Epidermal melanocyte (primary cell): ENCODE results near the gene TXNDC8.
"Not testable (repeated sequence)": the region's sequence is repeated elsewhere in the genome, so short reads cannot be mapped to it uniquely, and the experiment has no call there.

ENCODE experiments used
- DNase-seq: peaks from one replicate; pipeline ENCODE4 v3.0.0; 2011; ENCODE audit warnings: low spot score; ENCODE audit not compliant: insufficient read length

The TXNDC8 gene

DNA sequence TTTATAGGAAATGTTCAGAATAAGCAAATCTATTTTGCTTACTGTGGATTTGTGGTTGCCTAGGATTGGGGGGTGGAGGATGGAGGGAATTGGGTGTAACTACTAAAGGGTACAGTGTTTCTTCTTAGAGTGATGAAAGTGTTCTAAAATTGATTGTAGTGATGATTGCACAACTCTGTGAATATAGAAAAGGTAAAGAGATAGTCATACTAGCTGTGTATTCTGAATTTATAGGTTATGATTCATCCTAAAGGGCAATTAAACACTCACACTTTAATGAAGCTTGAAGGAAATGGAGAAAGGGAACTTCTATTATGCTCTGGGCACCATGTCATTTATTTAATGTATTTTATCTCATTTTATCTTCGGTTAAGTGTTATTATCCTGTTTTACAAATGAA, 9.9 kb downstream of the TXNDC8 start:
- DNase-seq: no peak

DNA sequence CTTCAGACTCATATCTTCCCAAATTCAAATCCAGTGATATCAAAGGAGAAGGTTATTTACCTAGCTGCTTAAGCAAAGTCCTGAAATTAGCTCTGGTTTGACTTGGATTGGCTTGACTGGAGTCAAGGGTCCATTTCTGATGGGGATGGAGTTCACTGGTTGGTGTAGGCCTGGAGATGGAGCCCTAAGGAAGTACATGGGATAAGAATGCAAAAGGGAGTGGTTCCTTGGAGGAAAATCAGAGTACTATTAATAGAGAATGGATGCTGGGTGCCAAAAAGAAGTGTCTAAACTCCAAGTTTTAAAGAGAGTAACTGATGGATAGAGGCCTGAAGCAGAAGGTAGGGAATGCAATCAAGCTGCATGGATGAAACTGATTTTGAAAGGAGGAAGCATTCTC, 13.8 kb downstream of the TXNDC8 start:
- no peak for DNase-seq

DNA sequence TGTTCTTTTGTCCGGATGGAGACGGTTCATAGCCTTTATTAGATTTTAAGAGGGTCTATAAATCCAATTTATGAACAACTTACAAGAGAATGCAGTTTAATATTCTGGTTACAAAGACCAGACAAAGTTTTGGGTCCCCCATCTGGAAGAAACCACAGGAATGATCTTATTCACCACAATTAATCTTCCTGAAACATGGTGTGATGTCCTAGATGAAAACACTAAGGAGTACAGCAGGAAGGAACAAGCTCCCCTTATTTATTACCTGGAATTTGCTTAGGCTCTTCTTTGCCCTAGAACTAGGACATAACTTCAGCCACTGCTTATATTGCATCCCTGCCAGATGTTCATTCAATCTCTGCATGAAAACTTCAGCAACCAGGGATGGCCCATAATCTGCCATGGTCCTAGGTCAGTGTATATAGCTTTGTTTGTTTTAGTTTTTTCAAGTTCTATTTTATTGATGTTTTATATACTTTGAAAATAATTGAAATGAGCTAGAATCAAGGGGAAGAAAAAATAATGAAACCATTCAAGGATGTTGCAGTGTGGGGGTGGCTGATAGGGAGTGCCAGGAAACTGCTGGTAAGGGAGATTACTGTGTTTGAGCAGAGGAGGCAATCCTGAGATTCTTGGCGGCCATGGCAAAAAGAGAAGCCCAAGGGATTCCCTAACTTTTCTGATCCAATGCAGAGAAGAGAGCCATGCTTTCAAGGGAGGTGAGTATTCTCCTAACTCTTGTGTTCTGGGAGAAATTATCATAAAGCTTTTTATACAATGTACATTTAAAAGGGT, 16.8 kb downstream of the TXNDC8 start:
- no peak for DNase-seq

DNA sequence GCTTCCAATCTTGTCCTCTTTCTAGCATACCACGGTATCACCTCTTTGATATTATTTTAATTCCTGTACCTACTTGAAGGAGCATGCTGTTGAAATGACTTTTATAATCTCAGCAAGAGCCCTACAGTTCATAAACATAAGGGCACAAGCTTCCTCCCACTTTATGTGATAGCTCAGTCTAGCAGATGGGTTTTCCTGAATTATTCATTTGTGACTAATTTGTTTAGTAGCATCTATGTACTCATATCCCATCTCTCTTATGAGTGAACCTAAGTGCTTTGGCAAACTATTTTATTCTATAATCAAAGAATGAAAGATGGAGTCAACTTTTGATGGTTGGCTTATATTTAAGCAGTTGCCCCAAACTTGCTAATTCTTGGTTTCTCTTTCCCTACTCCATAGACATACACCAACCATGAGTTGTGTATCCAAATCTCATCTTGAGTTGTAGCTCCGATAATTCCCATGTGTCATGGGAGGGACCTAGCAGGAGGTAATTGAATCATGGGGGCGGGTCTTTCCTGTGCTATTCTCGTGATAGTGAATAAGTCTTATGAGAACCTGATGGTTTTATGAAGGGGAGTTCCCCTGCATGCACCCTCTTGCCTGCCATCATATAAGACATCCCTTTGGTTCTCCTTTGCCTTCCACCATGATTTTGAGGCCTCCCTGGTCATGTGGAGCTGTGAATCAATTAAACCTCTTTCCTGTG, 17.7 kb downstream of the TXNDC8 start:
- DNase-seq: no peak

DNA sequence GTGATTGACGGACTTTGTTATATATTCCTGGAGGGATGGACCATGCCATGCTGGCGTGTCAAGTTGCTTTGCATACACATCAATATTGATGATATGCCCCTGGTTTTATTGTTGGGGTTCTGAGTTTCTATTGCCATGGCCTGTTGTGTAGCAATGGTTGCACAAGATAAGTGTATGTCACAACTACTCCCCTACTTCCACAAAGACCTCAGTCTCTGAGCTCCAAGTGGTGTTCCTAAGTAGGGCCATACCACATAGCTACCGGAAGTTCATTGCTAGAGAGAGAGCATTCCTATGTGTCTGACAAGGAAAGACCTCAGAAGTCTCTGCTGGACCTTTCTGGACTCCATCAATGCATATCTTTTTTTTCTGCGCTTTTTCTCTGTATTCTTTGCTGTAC, 19.8 kb downstream of the TXNDC8 start:
- no peak for DNase-seq

DNA sequence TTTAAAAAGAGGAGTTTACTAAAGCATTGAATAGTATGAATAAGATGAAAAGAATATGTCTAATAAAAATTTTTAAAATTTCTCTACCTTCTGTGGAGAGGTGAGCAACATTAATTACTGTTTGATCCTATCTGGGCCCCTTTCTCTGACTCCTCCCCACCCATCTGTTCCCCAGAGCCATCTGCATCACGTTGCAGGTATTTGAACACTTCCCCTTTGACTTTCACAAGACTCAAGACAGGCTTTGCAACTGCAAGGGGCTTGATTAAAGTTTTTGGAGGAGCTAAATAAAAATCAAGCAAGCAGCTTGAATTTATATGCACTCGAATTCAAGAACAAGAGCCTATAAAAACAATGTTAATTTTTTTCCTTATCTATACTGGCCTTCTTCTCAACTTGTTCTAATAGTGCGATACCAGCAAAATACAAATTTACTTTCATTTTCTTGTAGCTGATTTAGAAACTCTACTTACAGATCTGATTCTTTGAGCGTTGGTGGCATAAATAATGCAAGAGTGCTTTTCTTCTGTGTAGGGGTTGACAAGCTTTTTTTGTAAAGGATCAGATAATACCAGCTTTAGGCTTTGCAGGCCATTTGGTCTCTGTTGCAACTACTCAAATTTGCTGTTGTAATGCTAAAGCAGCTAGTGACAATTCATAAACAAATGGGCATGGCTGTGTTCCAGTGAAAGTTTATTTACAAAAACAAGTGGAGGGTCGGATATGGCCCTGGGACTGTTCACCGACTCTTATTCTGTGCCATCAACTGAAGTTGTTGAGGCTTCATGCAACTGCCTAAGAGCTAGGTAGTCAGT, 21.2 kb downstream of the TXNDC8 start:
- DNase-seq: no peak

DNA sequence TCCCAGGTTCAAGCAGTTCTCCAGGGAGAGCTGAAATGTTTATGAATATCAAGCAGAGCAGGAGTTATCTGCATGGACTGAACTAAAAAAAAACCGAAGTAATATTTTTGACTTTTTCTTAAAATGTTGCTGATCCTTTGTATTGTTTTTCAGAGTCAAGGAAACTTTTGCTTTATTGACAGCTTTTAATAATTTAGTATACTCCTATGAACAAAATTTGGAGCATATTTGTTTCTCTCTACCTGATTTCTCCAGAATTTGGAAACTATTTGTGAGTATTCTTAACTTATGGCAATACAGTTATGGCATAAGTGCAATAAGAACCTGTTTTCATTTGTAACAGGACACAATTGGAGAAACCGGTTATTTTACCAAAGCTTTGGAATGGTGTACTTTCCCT, 25.7 kb downstream of the TXNDC8 start:
- DNase-seq: not testable (repeated sequence)

DNA sequence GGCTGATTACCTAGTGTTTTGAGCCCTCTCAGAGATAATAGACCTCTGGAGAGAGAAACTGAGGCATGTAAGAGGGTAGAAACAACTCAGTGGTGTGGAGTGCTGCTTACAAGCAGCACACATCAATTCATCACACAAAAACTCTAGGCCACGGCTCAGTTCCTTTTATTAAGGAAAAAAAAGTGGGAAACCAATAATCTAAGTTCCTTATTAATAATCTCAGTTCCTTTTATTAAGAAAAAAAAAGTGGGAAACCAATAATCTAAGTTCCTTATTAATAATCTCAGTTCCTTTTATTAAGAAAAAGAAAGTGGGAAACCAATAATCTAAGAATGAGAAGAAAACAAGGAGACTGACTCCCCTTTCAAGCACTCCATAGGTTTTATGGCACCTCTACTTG, 28.0 kb downstream of the TXNDC8 start:
- no peak for DNase-seq

DNA sequence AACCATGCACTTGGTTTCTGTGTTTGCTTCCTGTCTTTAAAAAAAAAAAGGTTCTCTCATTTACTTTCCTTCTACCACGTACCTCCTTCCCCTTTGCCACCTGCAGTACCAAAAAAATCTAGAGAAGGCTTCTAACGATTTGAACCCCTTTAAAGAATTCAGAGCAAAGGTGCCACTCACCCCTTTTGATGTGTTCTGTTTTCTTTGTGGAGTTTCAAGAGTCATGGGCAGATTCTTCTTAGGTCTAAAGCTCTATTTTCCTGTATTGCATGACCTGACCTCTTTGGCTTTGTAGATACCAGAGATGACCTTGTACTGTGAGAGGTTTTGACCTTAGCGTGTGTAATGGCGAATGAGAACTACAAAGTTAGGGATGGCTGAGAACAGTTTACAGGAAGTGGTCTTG, 29.0 kb downstream of the TXNDC8 start:
- DNase-seq: no peak

DNA sequence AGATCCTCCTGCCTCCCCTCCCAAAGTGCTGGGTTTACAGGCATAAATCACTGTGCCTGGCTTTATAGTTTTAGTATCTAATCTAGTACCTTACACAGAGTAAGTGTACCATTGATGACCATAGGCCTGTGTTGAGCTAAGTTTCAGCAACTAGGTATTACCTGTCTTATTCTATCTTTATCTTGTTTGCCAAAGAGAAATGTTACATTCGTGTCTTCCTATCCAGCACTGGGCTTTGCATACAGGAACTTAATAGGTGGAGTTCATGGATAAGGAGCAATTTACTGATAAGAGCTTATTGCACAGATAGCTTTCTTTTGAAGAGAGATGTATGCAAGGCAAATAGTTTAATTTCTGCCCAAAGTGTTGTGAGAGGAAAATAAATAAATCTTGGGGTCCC, 30.5 kb downstream of the TXNDC8 start:
- DNase-seq: no peak

DNA sequence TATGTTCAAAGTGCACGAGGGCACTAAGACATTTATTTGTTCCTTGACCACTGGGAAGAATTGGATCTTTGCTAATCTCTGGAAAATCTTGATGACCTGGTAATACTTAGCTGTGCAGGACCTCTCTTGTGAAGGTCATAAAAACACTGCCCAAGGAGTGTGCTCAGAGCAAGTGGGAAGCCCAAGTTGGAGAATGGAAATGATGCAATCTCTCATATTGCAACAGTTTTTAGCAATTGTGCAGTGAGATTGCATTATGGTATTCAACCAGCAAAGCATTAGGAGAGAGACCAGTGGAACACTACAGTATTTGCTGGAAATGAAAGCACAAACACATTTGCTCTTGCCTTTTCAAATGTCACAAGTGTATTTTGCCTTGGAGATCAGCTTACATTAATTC, 34.5 kb downstream of the TXNDC8 start:
- no peak for DNase-seq

DNA sequence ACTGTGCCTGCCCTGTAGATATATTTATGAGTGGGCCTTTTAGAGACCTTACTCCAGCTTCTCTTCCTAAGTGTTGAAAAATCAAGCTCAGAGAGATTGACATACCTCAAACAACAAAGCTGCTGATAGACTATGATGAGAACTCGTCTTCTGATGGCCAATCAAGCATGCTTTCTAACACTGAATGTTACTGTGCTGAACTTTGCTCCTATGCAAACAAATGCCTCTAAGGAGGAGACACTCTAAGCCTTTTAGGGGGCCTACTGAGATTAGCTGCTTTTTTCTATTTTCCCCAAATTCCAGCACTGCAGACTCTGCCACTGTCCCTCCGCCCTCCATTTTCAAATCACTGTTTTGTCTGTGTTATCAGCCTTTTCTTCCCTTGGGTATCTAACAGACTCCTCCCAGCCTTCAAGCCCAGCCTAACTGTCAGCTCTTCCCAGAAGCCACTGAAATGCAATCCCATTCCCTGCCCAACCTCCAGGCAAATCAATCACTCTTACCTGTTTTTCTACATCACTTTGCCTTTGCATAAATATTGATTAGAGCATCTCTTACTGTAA, 39.5 kb downstream of the TXNDC8 start:
- no peak for DNase-seq

DNA sequence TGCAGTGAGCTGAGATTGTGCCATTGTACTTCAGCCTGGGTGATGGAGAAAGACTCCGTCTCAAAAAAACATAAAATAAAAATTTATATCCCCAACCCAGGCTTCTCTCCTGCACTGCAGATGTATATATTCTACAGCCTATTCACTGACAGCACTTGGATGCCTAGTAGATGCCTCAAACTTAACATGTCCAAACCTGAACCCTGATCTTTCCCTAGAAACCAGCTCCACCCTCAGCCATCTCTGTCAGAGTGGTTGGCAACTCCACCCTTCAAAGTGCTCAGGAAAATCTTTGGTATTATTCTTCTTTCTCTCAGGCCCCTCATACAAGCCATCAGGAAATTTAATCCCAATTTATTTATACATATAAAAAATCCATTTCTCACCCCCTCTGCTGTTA, 44.4 kb downstream of the TXNDC8 start:
- DNase-seq: no peak

DNA sequence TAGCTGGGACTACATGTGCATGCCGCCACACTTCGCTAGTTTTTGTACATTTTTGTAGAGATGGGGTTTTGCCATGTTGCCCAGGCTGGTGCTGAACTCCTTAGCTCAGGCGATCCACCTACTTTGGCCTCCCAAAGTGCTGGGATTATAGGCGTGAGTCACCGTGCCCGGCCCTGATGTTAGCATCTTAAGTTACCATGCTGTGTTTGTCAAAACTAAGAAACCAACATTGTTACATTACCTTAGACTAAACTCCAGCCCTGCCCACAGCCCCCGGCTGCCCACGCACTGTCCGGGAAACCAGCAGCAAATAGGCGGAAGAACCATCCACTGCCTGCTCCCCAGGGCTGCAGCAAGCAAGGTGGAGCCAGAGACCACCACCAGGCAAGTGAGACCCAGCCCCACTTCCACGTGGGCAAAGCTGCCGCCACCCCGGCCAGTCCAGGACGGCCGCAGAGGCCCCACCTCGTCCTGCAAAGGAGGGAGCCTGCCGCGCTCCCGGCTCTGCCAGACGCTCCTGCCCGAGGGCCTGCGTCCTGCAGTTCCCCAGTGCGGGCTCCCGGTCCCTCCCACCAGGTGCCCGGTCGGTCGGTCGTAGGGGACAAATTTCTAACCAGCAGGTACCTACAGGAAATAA, 45.6 kb downstream of the TXNDC8 start:
- DNase-seq: no peak

DNA sequence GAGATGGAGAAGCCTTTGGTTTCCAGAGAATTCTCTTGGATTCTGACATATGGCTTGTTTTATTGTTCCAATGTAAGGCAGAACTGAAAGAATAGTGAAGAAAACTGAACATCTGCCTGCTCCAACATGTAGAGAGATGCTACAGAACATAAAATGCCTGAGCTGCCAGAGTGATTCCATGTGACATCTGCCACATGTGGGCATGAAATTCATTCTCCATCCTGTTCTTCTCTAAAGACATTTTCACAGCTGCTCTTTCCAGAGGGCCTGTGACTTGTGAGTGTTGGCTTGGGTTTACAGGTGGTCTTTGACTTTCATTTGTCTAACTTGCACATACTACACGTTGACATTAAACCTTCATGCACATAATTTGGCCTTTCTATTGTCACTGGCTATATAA, 47.7 kb downstream of the TXNDC8 start:
- no peak for DNase-seq

DNA sequence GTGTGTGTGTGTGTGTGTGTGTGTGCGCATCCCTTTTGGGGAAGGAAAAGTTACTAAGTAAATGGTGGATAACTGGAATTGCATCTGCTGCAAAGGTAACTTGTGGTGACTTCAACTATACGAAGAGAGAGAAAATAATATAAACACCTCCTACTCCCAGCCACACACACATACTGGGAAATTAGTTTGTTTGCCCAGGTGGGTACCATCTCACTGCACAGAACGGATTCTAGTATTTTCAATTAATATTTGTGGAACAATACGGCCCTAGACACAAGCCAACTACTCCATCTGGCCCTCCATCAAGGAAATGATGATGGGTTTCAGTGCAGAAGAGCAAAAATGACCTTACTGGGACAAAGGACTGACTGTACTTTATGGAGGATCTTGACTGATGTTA, 49.2 kb downstream of the TXNDC8 start:
- no peak for DNase-seq

DNA sequence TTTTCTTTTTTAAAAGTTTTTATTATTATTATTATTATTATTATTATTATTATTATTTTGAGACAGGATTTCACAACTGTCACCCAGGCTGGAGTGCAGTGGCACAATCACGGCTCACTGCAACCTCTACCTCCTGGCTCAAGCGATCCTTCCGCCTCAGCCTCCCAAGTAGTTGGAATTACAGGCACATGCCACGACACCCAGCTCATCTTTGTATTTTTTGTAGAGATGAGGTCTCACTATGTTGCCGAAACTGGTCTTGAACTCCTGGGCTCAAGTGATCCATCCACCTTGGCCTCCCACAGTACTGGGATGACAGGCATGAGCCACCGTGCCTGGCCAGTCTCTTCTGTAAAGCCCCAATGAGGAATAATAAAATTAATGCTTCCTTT, 50.4 kb downstream of the TXNDC8 start:
- no peak for DNase-seq

DNA sequence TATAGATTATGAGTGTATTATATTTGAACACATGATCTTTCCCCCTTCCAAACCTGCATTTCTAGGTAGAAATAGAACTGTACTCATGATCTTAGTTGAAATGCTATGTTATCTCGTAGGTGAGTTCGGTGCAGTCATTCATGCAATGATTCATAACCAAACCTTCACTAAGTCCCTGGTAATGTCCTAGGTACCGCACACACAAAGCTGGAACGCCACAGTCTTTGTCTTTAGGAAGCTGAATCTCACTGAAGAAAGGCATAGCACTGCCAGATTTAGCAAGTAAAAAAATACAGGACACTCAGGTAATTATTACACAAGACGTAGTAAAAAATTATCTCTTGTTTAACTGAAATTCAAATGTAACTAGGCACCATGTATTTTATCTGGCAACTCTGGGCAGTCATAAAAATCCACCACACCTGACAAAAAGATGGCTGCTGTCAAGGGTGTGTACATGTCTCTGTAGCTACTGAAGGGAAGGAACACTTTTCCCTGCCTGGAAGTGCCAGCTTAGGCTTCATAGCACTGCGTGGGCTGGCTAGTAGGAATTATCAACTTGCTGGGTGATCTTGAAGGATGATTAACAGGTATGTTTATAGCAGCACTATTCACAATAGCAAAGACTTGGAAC, 53.3 kb downstream of the TXNDC8 start:
- DNase-seq: no peak

DNA sequence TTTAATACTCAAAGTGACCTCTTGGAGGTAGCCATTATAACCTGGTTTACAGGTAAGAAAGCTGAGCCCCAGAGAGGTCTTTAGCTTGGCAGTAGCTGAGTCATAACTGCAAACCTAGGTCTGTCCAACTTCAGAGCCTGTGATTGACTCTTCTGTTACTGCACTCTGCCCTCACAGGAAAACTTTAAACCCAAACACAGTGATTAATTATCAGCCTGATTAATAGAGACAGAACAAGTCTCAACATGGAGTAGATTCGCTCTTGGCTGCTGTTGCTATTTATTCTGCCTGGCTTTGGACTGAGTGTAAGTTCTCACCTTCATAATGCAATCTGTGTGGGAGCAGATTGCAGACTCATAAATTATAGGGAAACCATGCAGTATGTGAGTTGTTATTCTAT, 53.9 kb downstream of the TXNDC8 start:
- no peak for DNase-seq

DNA sequence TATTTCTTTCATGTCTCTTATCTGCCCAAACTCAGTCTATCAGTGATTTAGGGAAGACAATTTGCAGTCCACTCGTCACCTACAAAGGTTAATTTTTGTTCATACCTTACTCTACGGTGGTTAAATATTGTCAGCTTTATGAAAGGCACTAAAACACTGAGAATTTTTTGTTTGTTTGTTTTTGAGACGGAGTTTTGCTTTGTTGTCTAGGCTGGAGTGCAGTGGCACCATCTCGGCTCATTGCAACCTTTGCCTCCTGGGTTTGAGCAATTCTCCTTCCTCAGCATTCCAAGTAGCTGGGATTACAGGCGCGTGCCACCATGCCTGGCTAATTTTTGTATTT, 55.0 kb downstream of the TXNDC8 start:
- DNase-seq: no peak
